Activated naive CD4-positive, alpha-beta T cell treated with anti-CD3 and anti-CD28 coated beads, Interleukin-2, amount 10 ng/mL, durations not matched to agents 7 days and 5 days (primary cell): ENCODE measurements around the gene TRIM44.

ENCODE experiments used
- CTCF ChIA-PET: fragments of 350-600 bp; sonication (Branson Sonifier 250); formaldehyde crosslinking; loops from one replicate; lab custom pipeline; 2021; ENCODE audit warnings: antibody characterized with exemption; lab: Charles Lee
- DNase-seq: peaks from one replicate; pipeline ENCODE4 v3.0.0-alpha.2; 2020
- H3K27ac Mint-ChIP-seq: one replicate; pipeline ENCODE4 v1.8.0; 2021; ENCODE audit warnings: mild to moderate bottlenecking, moderate library complexity, mixed read lengths
- H3K27me3 Mint-ChIP-seq: one replicate; pipeline ENCODE4 v1.8.0; 2021; ENCODE audit warnings: mild to moderate bottlenecking, mixed read lengths
- H3K36me3 Mint-ChIP-seq: one replicate; pipeline ENCODE4 v1.8.0; 2021; ENCODE audit warnings: mixed read lengths
- H3K4me1 Mint-ChIP-seq: one replicate; pipeline ENCODE4 v1.8.0; 2021; ENCODE audit warnings: mixed read lengths
- H3K4me3 Mint-ChIP-seq: one replicate; pipeline ENCODE4 v1.8.0; 2021; ENCODE audit warnings: mild to moderate bottlenecking, moderate library complexity, mixed read lengths
- H3K9me3 Mint-ChIP-seq: one replicate; pipeline ENCODE4 v1.8.0; 2021; ENCODE audit warnings: mixed read lengths

The TRIM44 gene

DNA sequence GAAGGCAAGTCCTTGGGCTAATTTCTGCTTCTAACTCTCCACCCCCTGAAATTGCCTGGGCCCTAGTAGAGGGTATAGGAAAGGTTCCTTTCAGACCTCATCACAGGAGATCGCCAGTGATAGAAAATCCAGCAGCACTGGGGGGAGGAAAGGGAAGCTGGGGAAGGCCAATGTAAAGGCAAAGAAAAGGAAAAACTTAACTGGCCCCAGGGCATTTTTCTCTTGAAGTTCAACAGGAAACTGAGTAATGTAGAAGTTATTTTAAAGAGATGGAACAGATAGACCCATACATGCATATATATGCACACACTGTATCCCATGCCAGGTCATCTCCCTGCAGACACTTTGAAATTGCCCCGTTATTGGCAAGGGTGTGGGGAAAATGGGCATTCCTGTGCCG is 134.0 kb downstream of the TRIM44 start:
- peaks cover 5% of the 10 kb centered on the region for H3K36me3 Mint-ChIP-seq
- no peaks in the 10 kb centered on the region for H3K27me3 Mint-ChIP-seq
- no peak overlapping the region for H3K4me3 Mint-ChIP-seq
- peaks cover 8% of the 10 kb centered on the region for H3K4me1 Mint-ChIP-seq
- no peak overlapping the region for H3K27ac Mint-ChIP-seq
- CTCF ChIA-PET, result no interaction called here
- no peaks in the 10 kb centered on the region for H3K9me3 Mint-ChIP-seq
- DNase-seq, result no peak

DNA sequence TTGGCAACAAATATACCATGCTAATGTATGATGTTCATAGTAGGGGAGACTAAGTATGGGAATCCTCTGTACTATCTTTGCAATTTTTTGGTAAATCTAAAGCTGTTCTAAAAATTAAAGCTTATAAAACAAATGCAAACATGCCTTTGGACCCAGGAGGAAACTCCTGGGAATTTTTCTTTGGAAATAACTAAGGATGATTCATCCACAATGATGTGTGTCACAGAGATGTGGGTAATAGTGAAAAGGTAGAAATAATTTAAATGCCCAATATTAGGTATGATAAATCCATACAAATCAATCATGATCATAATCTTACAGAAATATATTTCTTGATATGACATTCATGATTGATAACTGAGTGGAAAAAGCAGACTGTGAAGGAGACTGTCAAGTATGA is 135.8 kb downstream of the TRIM44 start:
- CTCF ChIA-PET, result interaction anchor here (2.3 kb wide), 1 partner anchor 23 kb away, joined by 12 read pairs; no protein-coding TSS in a partner anchor
- no peak overlapping the region for H3K27ac Mint-ChIP-seq
- no peaks in the 10 kb centered on the region for H3K9me3 Mint-ChIP-seq
- H3K36me3 Mint-ChIP-seq, result peaks cover 5% of the 10 kb centered on the region
- no peak for DNase-seq
- no peak overlapping the region for H3K4me3 Mint-ChIP-seq
- no peaks in the 10 kb centered on the region for H3K27me3 Mint-ChIP-seq
- H3K4me1 Mint-ChIP-seq, result peaks cover 8% of the 10 kb centered on the region

DNA sequence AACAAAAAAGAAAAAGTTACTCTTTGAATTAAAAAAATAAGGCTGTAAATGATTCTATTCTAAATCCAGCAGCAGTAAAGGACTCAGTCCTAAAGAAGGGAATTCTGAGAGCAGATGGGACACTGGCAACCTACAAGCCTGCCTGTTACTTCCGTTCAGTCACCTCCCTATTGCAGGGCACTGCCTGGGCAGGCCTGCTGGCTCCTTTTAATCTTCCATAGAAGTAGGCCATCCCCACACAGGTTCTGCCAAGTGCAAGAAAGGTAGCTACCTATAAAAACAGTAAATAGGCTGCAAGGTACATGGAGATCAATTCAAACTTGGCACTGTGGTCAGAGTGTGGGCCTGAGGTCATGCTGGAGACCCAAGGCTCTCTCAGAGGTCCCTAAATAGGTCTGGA is 136.4 kb downstream of the TRIM44 start:
- Mint-ChIP-seq H3K27me3 (no peaks in the 10 kb centered on the region), H3K4me3 (no peak overlapping the region), H3K4me1 (peaks cover 8% of the 10 kb centered on the region), H3K9me3 (no peaks in the 10 kb centered on the region), H3K36me3 (peaks cover 5% of the 10 kb centered on the region), H3K27ac (no peak overlapping the region)
- DNase-seq, result no peak
- CTCF ChIA-PET, result interaction anchor here (2.3 kb wide), 1 partner anchor 23 kb away, joined by 12 read pairs; no protein-coding TSS in a partner anchor

DNA sequence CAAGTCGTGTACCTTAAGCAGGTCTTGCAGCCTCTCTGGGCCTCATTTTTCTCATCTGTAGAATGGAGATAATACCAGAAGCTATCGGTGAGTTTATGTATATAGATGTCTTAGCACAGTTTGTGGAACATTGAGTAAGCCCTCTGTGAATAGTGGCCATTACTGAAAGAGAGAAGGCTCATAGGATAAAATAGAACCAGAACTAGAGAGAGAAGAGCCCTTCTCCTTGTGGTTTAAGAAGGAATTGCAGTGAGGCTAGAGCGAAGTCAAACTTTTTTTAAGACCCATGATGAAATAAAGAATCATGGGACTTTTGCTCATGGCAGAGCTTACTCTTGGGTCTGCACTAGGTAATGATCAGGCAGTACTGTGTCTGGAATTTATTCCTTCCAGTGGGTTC is 137.1 kb downstream of the TRIM44 start:
- peaks cover 5% of the 10 kb centered on the region for H3K36me3 Mint-ChIP-seq
- H3K9me3 Mint-ChIP-seq, result no peaks in the 10 kb centered on the region
- H3K27ac Mint-ChIP-seq, result no peak overlapping the region
- no peak overlapping the region for H3K4me3 Mint-ChIP-seq
- H3K4me1 Mint-ChIP-seq, result peaks cover 8% of the 10 kb centered on the region
- DNase-seq, result no peak
- CTCF ChIA-PET, result interaction anchor here (2.3 kb wide), 1 partner anchor 22 kb away, joined by 12 read pairs; no protein-coding TSS in a partner anchor
- no peaks in the 10 kb centered on the region for H3K27me3 Mint-ChIP-seq

DNA sequence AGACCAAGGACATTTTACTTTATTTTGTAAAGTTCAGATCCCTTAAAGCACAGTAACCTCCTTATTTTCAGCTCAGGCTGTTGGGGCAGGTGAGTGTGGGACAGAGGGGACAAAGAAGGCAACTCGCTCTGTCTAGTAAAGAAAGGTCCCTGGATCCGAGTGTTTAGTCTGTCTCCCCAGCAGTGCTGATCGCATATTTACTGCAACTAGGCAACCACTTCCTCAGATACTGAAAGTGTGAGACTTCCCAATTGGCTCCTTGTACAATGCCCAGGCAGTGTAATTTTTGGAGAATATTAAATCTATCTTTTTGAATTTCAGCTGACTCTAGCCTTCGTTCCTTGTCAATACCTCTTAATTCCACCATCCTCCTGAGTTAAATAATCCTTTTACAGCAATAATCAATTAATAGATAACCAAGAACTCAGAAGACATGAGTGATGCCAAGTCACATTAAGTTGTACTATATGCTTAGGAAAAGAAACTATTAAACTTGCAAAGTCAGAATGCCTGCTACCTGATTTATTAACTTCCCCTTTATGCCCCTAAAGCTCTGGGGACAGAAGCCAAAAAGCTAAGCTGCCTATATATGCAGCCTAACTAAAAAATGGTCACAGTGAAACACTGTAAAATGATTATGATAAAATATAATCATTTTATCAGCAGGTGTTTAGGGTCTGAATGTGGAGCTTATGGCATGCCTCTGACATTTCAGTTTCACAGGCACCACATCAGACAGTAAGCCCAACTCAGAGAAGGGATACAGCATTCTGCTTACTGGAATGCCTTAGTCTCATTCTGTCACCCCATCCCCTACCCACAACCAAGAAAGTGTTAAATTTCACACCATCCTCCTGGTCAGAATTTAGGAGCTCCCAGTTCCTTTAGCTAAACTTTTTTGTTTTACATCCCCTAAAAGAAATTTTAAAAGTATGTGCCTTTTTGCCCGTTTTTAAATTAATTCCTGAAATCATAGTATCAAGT is 138.7 kb downstream of the TRIM44 start:
- no peaks in the 10 kb centered on the region for H3K27me3 Mint-ChIP-seq
- CTCF ChIA-PET, result interaction anchor here (2.4 kb wide), 1 partner anchor 21 kb away, joined by 10 read pairs; no protein-coding TSS in a partner anchor
- no peak overlapping the region for H3K4me3 Mint-ChIP-seq
- H3K4me1 Mint-ChIP-seq, result peaks cover 8% of the 10 kb centered on the region
- H3K27ac Mint-ChIP-seq, result no peak overlapping the region
- DNase-seq, result no peak
- H3K36me3 Mint-ChIP-seq, result peaks cover 5% of the 10 kb centered on the region
- H3K9me3 Mint-ChIP-seq, result no peaks in the 10 kb centered on the region

DNA sequence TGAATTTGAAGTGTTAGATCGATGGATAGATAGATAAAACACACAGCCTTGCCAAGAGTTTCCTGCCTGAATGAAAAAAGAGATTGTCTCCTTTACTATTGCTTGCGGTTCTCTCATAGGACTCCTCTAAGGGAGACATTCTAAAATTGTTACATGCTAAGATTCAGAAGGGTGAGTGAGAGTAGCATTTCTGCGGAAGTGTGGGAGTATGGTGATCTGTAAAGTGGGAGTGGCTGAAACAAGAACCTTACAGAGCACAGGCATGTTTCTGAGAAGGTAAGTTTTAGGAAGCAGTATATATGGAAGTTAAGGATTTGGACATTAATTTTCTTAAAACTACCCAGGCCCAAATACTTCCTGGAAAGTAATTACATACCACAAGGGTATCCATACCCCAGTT is 139.6 kb downstream of the TRIM44 start:
- Mint-ChIP-seq H3K27ac (no peak overlapping the region), H3K4me1 (peaks cover 8% of the 10 kb centered on the region), H3K9me3 (no peaks in the 10 kb centered on the region), H3K27me3 (no peaks in the 10 kb centered on the region), H3K36me3 (peaks cover 5% of the 10 kb centered on the region), H3K4me3 (no peak overlapping the region)
- CTCF ChIA-PET, result interaction anchor here (2.4 kb wide), 1 partner anchor 20 kb away, joined by 10 read pairs; no protein-coding TSS in a partner anchor
- no peak for DNase-seq

DNA sequence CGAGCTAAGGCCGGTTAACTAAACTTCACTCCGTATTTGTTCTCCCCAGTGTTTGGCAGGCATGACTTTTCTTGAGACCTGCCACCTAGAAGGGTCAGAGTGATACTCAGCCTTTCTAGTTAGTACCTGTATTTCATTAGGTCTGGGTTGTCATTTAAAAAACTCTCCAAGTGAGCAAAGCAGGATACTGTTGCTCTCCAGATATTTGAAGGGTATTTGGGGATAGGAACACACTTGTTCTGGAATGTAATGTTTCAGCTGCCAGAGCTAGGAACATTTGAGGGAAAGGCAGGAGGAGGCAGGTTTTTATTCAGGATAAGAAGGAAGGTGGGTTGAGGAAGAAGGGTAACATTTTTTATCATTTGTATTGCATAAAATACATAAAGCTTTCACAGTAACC is 140.1 kb downstream of the TRIM44 start:
- Mint-ChIP-seq H3K27me3 (no peaks in the 10 kb centered on the region), H3K9me3 (no peaks in the 10 kb centered on the region), H3K4me1 (peaks cover 8% of the 10 kb centered on the region), H3K4me3 (no peak overlapping the region), H3K27ac (no peak overlapping the region), H3K36me3 (peaks cover 7% of the 10 kb centered on the region)
- DNase-seq, result no peak
- CTCF ChIA-PET, result interaction anchor here (2.4 kb wide), 1 partner anchor 19 kb away, joined by 10 read pairs; no protein-coding TSS in a partner anchor

DNA sequence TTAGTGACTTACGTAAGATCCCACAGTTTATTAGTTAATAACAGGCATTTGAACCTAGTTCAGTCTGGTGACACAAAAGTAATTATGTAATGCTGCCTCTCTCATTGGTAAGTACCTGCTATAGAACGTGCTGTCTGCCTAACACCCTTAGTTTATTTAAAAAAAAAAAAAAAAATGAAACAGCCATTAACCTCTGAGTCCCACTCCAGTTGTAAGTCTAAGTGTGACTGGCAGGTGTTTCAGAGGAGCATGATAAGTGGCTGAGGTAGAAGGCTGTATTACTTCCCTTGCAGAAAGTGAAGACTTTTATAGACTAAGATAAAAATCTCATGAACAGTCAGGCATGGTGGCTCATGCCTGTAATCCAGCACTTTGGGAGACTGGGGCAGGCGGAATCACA is 140.5 kb downstream of the TRIM44 start:
- H3K36me3 Mint-ChIP-seq, result peaks cover 7% of the 10 kb centered on the region
- no peak for DNase-seq
- CTCF ChIA-PET, result interaction anchor here (1.0 kb wide), 1 partner anchor 22 kb away, joined by 3 read pairs; no protein-coding TSS in a partner anchor

DNA sequence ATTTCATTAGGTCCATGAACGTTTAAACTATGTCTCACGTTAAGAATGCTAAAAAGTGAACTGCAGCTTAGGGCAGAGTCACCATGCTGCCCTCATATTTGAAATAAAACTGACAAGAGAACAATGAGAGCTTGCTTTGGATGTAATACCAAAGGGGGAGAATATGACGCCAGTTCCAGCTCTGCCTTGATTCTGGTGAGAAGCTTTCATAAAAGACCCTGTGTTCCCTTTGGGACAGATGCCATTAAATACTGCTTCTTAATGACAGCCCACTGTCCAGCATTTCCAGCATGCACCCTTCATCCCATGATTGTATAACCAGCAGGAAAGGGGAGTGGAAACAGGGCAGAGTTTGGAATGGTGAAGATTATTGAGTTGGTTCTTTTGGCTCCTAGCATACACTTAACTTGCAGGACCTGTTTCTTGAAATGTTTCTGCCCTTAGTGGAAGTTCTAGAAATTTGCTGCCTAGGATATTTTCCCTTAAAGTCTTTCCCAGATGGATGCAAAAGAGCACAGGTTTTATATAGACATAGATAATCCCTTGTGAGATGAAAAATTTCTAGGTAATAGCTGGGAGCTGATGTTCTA is 142.0 kb downstream of the TRIM44 start:
- H3K4me1 Mint-ChIP-seq, result peaks cover 8% of the 10 kb centered on the region
- H3K27ac Mint-ChIP-seq, result no peak overlapping the region
- DNase-seq, result no peak
- CTCF ChIA-PET, result interaction anchor here (1.6 kb wide), 1 partner anchor 17 kb away, joined by 6 read pairs; no protein-coding TSS in a partner anchor
- no peaks in the 10 kb centered on the region for H3K27me3 Mint-ChIP-seq
- H3K36me3 Mint-ChIP-seq, result peaks cover 7% of the 10 kb centered on the region
- no peaks in the 10 kb centered on the region for H3K9me3 Mint-ChIP-seq
- no peak overlapping the region for H3K4me3 Mint-ChIP-seq

More for the DNA sequence above, 140.5 kb downstream of the TRIM44 start:
- Mint-ChIP-seq H3K4me3 (no peak overlapping the region), H3K27ac (no peak overlapping the region), H3K9me3 (no peaks in the 10 kb centered on the region), H3K4me1 (peaks cover 8% of the 10 kb centered on the region), H3K27me3 (no peaks in the 10 kb centered on the region)

DNA sequence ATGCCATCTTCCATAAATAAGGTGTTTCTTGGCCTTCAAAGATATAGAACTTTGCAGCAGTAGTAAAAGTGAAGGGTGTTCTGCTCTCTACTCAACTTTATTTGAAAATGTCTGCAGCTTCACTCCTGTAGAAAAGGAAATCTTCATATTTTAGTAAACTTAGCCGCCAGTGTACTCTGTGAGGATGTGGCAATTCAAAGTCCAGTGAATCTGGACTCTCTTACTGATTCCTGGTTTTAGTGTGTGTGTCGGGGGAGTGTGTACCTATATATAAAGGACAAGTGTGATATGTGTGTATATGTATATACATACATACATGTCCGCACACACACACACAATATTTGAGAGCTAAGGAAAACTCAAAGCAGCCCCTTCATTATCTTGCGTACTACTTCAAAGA is 147.0 kb downstream of the TRIM44 start:
- CTCF ChIA-PET, result interaction anchor here (4.9 kb wide), 1 partner anchor 12 kb away, joined by 19 read pairs; no protein-coding TSS in a partner anchor
- no peaks in the 10 kb centered on the region for H3K27me3 Mint-ChIP-seq
- no peak overlapping the region for H3K4me3 Mint-ChIP-seq

DNA sequence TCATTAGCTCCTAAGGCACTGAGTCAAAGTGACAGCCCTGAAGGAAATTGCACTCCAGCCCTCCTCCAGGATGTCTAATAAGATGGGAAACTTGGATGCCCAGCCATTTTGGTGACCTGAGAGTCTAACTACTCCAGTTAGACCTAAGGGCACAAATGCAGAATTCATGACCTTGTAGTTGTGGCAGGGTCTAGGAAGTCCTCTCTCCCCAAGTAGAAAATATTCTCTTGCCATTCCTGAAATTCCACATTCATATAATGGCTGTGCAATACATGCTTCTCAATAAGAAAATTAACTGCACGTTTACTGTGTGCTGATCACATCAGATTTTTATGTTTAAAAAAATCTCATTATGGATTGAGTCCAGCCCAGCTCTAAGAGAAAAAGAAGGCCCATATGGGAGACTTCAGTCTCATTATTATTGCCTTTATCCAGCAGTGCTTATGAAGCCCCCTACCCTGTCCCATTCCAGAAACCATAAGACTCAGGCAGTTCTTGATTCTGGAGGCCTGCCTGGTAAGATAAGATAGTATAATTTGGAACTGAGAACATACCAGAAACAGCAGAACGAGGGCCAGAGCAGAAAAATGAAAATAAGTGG is 147.6 kb downstream of the TRIM44 start:
- H3K27ac Mint-ChIP-seq, result no peak overlapping the region
- H3K36me3 Mint-ChIP-seq, result peaks cover 3% of the 10 kb centered on the region
- no peaks in the 10 kb centered on the region for H3K27me3 Mint-ChIP-seq
- H3K4me3 Mint-ChIP-seq, result no peak overlapping the region
- no peaks in the 10 kb centered on the region for H3K4me1 Mint-ChIP-seq
- DNase-seq, result no peak
- no peaks in the 10 kb centered on the region for H3K9me3 Mint-ChIP-seq
- CTCF ChIA-PET, result interaction anchor here (4.9 kb wide), 1 partner anchor 12 kb away, joined by 19 read pairs; no protein-coding TSS in a partner anchor

More for the DNA sequence above, 147.0 kb downstream of the TRIM44 start:
- DNase-seq, result no peak
- Mint-ChIP-seq H3K4me1 (no peaks in the 10 kb centered on the region), H3K27ac (no peak overlapping the region), H3K9me3 (no peaks in the 10 kb centered on the region), H3K36me3 (peaks cover 3% of the 10 kb centered on the region)

DNA sequence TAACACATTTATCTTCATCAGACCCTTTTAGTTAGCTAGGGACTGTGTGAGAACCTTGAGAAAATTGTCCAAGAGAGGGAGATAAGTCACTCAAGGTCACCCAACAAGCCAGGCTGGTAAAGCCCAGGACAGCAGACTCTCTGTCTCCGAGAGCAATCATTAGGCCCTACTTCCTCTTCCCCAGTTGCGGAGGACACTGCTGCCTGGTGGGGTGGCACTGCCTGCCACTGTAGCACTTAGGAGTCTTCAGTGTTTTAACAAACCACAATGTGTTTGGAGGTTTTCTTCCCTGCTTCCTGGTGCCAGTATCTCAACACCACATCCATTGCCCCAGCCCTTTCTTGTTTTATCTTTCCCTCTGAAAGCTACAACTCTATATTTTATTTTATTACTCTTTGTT is 149.2 kb downstream of the TRIM44 start:
- Mint-ChIP-seq H3K4me3 (no peak overlapping the region), H3K36me3 (peaks cover 3% of the 10 kb centered on the region), H3K9me3 (no peaks in the 10 kb centered on the region), H3K27ac (no peak overlapping the region), H3K27me3 (no peaks in the 10 kb centered on the region), H3K4me1 (no peaks in the 10 kb centered on the region)
- CTCF ChIA-PET, result interaction anchor here (1.0 to 4.9 kb wide), 3 partner anchors 10 to 455 kb away, joined by 3 to 19 read pairs (median 4); no protein-coding TSS in a partner anchor
- no peak for DNase-seq

DNA sequence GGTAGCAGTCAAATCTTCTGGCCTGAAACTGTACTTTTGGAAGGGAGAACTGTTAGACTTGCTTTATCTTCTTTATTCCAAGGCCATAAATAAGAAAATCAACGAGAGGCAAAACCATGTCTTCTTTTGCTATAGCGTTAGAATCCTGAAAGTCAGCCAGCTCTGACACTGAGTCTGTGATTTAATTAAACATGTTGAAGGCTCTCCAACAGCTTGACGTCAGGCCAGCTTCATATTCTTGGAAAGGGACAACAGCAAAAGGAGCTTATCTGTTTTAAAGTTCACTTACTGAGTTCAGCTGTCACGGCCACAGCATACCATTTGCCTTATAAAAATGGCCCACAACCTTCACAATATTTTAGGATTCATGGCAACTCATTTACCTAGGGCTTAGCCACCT is 150.3 kb downstream of the TRIM44 start:
- H3K4me1 Mint-ChIP-seq, result no peaks in the 10 kb centered on the region
- H3K9me3 Mint-ChIP-seq, result no peaks in the 10 kb centered on the region
- no peak overlapping the region for H3K27ac Mint-ChIP-seq
- CTCF ChIA-PET, result interaction anchor here (0.6 to 4.9 kb wide), 4 partner anchors 9 to 454 kb away, joined by 3 to 19 read pairs (median 4); no protein-coding TSS in a partner anchor
- DNase-seq, result no peak
- H3K4me3 Mint-ChIP-seq, result no peak overlapping the region
- no peaks in the 10 kb centered on the region for H3K36me3 Mint-ChIP-seq
- no peaks in the 10 kb centered on the region for H3K27me3 Mint-ChIP-seq
